ENCODE measurements around the gene USP44. TPM values are rescaled to one million over a fixed set of nuclear protein-coding genes. Genes with fewer than 3 reads are reported as not detected.

The USP44 gene
- total and polyA plus RNA-seq, 5 experiments from 2014 or later, result 9.0 to 21.1 (median 15.8) TPM

- peak within 1 kb of the TSS; percentile 95 to 100 (median 100) for H3K27ac Mint-ChIP-seq
Measured at GRCh38 chr12:95473884-95474659, 77.2 kb downstream of the USP44 start, which contains the start of gene METAP2. METAP2 (plus strand) TSS chr12:95474152; CDS start chr12:95474180, 28 bp downstream.

GRCh38 chr12:95473231-95473883 is 77.9 kb downstream of the USP44 start:
- Mint-ChIP-seq H3K27me3 (no peaks in the 10 kb centered on the region), H3K4me3 (peak overlapping the region; percentile 89 to 100 (median 100)), H3K27ac (peak overlapping the region; percentile 95 to 100 (median 100)), H3K9me3 (peaks cover 0 to 1% (median 0%) of the 10 kb centered on the region in 9 donors), H3K36me3 (peaks cover 4 to 28% (median 18%) of the 10 kb centered on the region in 3 donors), H3K4me1 (peaks cover 13 to 54% (median 50%) of the 10 kb centered on the region in 4 donors)
- POLR2A ChIA-PET, result interaction anchor here (0.9 to 3.6 kb wide), 22 partner anchors 9 to 1796 kb away, joined by 3 to 30 read pairs (median 6); partner anchors contain the start of genes AMDHD1, CCDC38, CRADD and FGD6
- peak in 7 of 10 donors; percentile 6 to 64 (median 30) for DNase-seq
- ATAC-seq, result peak; percentile 58 to 60

More at GRCh38 chr12:95473884-95474659, 77.2 kb downstream of the USP44 start, which contains the start of gene METAP2:
- DNase-seq (peak; percentile 76 to 91 (median 88)), ATAC-seq (peak; percentile 95 to 97)
- Mint-ChIP-seq H3K9me3 (peaks cover 0 to 1% (median 0%) of the 10 kb centered on the region in 9 donors), H3K27me3 (no peaks in the 10 kb centered on the region), H3K4me3 (peak within 1 kb of the TSS; percentile 89 to 100 (median 100)), H3K4me1 (peaks cover 19 to 61% (median 58%) of the 10 kb centered on the region in 4 donors), H3K36me3 (peaks cover 8 to 35% (median 22%) of the 10 kb centered on the region in 3 donors)
- POLR2A ChIA-PET, result interaction anchor here (0.9 to 3.6 kb wide), 22 partner anchors 8 to 1797 kb away, joined by 3 to 30 read pairs (median 6); partner anchors contain the start of genes AMDHD1, CCDC38, CRADD and FGD6

- peak overlapping the region in 1 of 10 donors; percentile 13 for H3K27ac Mint-ChIP-seq
- peaks cover 0 to 4% (median 0%) of the 10 kb centered on the region in 3 donors for H3K36me3 Mint-ChIP-seq
- H3K4me3 Mint-ChIP-seq, result peak overlapping the region in 2 of 10 donors; percentile 7 to 39
- DNase-seq (no peak), ATAC-seq (no peak)
- no peaks in the 10 kb centered on the region for H3K27me3 Mint-ChIP-seq
- peaks cover 6 to 26% (median 23%) of the 10 kb centered on the region in 4 donors for H3K4me1 Mint-ChIP-seq
- peaks cover 0 to 1% (median 0%) of the 10 kb centered on the region in 9 donors for H3K9me3 Mint-ChIP-seq
- POLR2A ChIA-PET, result no interaction called here
Measured at GRCh38 chr12:95470300-95470699, 81.0 kb downstream of the USP44 start.

Other genes starting within 250 kb of the USP44 start
- gene METAP2, start 77.3 kb downstream of the USP44 start, total RNA-seq, result 10 to 100 TPM; 62.5 to 68.3 TPM
- gene METAP2, start 77.3 kb downstream of the USP44 start, polyA plus RNA-seq, result 10 to 100 TPM; 35.9 to 40.3 (median 38.6) TPM
- gene NTN4, start 239.3 kb upstream of the USP44 start, total RNA-seq, result not detected
- not detected for gene NTN4, start 239.3 kb upstream of the USP44 start, polyA plus RNA-seq